HAP-1 (cell line): ENCODE measurements around the gene MTHFS.
A peak's percentile ranks its signal among the peaks of the same experiment; 100 is the strongest.
"Not testable (repeated sequence)": the region's sequence is repeated elsewhere in the genome, so short reads cannot be mapped to it uniquely, and the experiment has no call there.

Experiments used
- DNase-seq, 2 experiments: peaks; one replicate each; pipeline ENCODE4 v3.0.0-alpha.2; 2016 to 2020; ENCODE audit warnings: low spot score in 2 of 2
- H3K27me3 ChIP-seq: fragments of 250-450 bp; sonication (Bioruptor Pico); 2 replicates; pipeline ENCODE4 v1.5.1; 2020; ENCODE audit warnings: low read depth, mild to moderate bottlenecking, moderate library complexity
- H3K36me3 ChIP-seq: fragments of 250-450 bp; sonication (Bioruptor Pico); replicated peaks from 2 replicates; pipeline ENCODE4 v1.5.1; 2020; ENCODE audit warnings: mild to moderate bottlenecking
- H3K4me1 ChIP-seq: fragments of 250-450 bp; sonication (Bioruptor Pico); 2 replicates; pipeline ENCODE4 v1.5.1; 2020; ENCODE audit warnings: mild to moderate bottlenecking
- H3K4me3 ChIP-seq: fragments of 250-450 bp; sonication (Bioruptor Pico); 2 replicates; pipeline ENCODE4 v1.5.1; 2020; ENCODE audit warnings: mild to moderate bottlenecking, moderate library complexity
- H3K9me3 ChIP-seq: fragments of 250-450 bp; sonication (Bioruptor Pico); 2 replicates; pipeline ENCODE4 v1.5.1; 2020; ENCODE audit warnings: mild to moderate bottlenecking, moderate library complexity
- in situ Hi-C: fragments of 300-500 bp; cut with MboI; formaldehyde crosslinking; loops from 3 replicates; pipeline ENCODE4 v1.14.3; 2020; ENCODE audit warnings: low sequenced_read_pairs, inconsistent platforms, mixed read lengths

Gene MTHFS

DNA sequence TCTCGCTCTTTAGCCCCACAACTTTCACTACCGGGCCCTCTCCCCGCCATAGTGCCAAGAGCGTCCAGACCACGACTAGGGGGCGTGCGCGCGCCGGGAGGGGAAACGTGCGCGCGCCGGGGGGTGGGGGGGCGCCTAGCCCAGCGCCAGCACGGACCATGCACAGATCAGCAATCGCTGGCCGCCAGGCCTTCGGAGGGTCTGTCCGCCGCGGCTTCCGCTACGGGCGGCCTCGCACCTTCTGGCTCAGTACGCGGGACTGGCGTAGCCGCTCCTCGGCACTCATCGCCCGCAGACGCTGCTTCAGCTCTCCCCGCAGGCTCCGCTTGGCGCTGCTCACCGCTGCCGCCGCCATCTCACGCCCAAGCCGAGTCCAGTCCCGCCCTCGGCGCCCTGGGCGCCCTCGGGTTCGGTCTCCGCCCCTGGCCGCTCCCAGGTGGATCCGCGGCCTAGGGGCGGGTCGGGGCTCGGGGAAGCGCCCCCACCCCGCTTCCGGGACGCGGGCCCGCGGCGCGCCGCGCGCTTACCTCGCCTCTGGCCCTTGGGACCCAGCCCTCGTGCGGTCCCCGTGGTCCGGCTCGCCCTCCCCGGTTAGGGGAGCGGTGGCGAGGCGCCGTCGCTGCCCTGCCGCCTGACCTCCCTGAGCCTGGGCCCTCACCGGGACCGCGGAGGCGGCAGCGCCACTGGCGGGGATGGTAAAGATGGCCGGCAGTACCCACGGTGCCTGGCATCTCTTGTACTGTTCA lies at the start of gene MTHFS:
TSS of gene MTHFS (minus strand) at position 381 of the 746 bp plus-strand sequence. CDS start at position 355, 26 bp downstream.
- H3K27me3 ChIP-seq, result no peaks in the 10 kb centered on the region
- H3K4me1 ChIP-seq, result peaks cover 19% of the 10 kb centered on the region
- H3K9me3 ChIP-seq, result no peaks in the 10 kb centered on the region
- in situ Hi-C loops, result no loop called here
- peak within 1 kb of the TSS; percentile 76 for H3K4me3 ChIP-seq
- DNase-seq, result peak; percentile 85 to 92
- 0 out of 2 replicates have a peak, but pooled peaks cover 4% of the 10 kb centered on the region for H3K36me3 ChIP-seq

DNA sequence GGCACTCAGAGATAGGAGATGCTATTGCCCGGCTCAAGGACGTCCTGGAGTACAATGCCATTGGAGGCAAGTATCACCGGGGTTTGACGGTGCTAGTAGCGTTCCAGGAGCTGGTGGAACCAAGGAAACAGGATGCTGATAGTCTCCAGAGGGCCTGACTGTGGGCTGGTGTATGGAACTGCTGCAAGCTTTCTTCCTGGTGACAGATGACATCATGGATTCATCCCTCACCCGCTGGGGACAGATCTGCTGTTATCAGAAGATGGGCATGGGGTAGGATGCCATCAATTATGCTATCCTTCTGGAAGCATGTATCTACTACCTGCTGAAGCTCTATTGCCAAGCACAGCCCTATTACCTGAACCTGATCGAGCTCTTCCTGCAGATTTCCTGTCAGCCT lies 47.8 kb upstream of the MTHFS start:
- in situ Hi-C loops, result no loop called here
- Histone ChIP-seq H3K27me3 (peaks cover 12% of the 10 kb centered on the region; the same call in 1 of the 2 replicates), H3K4me1 (no peaks in the 10 kb centered on the region), H3K9me3 (no peaks in the 10 kb centered on the region), H3K4me3 (no peak overlapping the region), H3K36me3 (no peaks in the 10 kb centered on the region)
- no peak for DNase-seq

DNA sequence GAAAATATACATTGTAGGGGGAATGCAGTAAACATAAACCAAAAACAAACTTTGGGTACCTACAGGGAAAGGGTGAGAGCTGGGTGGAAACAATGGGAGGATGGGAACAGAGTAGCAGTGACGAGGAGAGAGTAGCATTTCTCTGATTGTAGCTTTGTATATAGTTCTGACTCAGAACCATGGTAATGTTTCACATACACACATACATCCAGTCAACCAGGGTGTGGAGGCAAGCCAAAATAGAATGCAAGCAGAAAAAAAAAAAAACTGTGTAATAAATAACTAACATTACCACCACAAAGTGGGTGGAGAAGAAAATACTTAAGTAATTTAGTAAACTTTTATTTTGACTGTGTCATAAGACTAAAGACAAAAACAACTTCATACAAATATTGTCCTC lies 47.0 kb upstream of the MTHFS start:
- Histone ChIP-seq H3K27me3 (peaks cover 12% of the 10 kb centered on the region; the same call in 1 of the 2 replicates), H3K9me3 (no peaks in the 10 kb centered on the region), H3K4me1 (no peaks in the 10 kb centered on the region), H3K36me3 (no peaks in the 10 kb centered on the region), H3K4me3 (no peak overlapping the region)
- no peak for DNase-seq
- in situ Hi-C loops, result no loop called here

DNA sequence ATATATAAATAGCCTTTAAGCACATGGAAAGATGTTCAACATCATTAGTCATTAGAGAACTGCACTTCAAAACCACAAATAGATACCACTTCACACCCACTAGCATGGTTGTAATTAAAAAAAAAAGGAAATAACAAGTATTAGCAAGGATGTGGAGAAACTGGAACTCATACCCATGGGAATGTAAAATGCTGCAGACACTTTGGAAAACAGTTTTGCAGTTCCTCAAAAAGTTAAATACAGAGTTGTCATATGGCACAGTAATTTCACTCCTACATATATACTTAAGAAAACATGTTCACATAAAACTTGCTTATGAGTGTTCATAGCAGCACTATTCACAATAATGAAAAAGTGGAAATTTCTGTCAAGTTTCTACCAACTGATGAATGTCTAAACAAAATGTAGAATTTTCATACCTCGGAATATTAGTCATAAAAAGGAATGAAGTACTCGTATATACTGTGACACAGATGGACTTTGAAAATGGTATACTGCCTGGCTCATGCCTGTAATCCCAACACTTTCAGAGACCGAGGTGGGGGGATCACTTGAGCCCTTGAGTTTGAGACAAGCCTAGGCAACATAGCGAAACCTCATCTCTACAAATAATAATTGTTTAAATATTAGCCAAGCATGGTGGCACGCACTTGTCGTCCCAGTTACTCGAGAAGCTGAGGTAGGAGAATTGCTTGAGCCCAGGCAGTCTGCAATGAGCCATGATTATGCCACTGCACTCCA lies 46.1 kb upstream of the MTHFS start:
- H3K4me3 ChIP-seq, result no peak overlapping the region
- no peak for DNase-seq
- in situ Hi-C loops, result no loop called here
- no peaks in the 10 kb centered on the region for H3K9me3 ChIP-seq
- no peaks in the 10 kb centered on the region for H3K36me3 ChIP-seq
- H3K27me3 ChIP-seq, result peaks cover 12% of the 10 kb centered on the region; the same call in 1 of the 2 replicates
- H3K4me1 ChIP-seq, result no peaks in the 10 kb centered on the region

DNA sequence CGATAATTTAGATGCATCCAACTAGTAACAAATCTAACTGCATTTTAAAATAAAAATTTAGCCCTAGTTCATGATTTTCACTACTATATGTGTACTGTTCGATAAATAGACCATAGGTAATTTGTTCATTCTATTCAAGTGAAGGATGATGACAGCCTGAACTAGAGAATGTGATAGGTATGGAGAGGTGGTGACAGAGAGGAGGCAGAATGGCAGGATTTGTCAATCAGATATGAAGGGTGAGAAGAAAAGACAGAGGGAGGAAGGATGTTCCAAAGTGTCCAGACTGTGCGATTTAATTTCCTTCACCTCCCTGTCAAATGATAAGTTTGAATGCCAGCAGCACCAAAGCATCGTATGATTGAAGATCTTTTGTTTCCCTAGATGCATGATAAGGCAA lies 42.6 kb upstream of the MTHFS start:
- in situ Hi-C loops, result no loop called here
- Histone ChIP-seq H3K4me3 (no peak overlapping the region), H3K36me3 (no peaks in the 10 kb centered on the region), H3K27me3 (peaks cover 4% of the 10 kb centered on the region; the same call in 1 of the 2 replicates), H3K4me1 (no peaks in the 10 kb centered on the region), H3K9me3 (no peaks in the 10 kb centered on the region; the same call in 1 of the 2 replicates)
- DNase-seq, result no peak

DNA sequence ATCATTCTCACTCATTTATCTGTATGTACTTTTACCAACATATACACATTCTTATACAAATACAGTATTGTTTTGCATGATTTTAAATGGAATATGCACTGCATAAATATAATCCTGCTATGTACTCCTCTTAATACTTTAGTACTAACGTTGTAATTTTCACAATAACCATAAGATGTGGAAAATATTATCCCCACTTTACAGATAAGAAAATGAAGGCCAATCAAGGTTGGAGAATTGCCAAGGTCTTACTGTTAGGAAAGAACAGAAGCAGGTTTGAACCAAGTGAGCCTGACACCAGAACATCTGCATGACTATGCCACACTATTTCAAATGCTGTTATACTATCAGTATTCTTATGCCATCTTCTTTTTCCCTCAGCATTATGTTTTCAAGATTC lies 41.3 kb upstream of the MTHFS start:
- in situ Hi-C loops, result no loop called here

DNA sequence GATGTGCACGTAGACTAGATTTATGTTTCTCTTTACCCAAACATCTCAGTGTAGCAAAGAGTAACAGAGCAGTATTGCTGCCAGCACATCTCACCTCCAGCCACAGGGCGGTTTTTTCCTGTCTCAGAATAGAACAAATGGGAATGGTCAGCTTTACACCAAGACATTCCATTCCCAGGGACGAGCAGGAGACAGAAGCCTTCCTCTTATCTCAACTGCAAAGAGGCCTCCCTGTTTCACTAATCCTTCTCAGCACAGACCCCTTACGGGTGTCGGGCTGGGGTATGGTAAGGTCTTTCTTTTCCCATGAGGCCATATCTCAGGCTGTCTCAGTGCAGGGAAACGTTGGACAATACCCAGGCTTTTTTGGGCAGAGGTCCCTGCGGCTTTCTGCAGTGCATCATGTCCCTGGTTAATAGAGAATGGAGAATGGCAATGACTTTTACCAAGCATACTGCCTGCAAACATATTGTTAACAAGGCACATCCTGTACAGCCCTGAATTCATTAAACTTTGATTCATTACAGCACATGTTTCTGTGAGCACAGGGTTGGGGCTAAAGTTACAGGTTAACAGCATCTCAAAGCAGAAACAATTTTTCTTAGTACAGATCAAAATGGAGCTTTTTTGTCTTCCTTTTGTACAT lies 38.9 kb upstream of the MTHFS start:
- H3K36me3 ChIP-seq, H3K4me3 ChIP-seq, in situ Hi-C loops, H3K4me1 ChIP-seq, DNase-seq, H3K9me3 ChIP-seq: not testable (repeated sequence)
- H3K27me3 ChIP-seq, result peaks cover 13% of the 10 kb centered on the region

More for the DNA sequence above, 41.3 kb upstream of the MTHFS start:
- Histone ChIP-seq H3K4me1 (no peaks in the 10 kb centered on the region), H3K9me3 (no peaks in the 10 kb centered on the region; the same call in 1 of the 2 replicates), H3K36me3 (no peaks in the 10 kb centered on the region), H3K27me3 (peaks cover 9% of the 10 kb centered on the region), H3K4me3 (no peak overlapping the region)
- DNase-seq, result no peak

DNA sequence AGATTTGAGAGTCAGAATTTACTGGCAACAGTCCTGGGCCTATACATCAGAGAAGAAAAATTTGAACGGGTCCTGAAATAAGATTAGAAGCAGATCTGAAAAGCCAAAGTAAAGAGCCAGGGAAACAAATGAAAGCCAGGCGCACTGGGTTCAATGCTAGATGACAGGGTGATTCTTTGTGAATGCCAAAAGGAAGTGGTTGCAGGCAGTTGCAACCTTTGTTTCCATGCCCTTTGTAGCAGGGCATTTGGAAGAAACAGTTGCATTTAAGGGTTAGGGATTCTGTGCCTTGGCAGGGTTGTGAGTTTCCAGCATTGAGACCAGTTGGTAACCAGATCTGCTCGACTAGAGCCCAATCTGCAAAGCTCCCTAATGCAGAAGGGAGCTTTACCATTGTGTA lies 36.4 kb upstream of the MTHFS start:
- Histone ChIP-seq H3K36me3 (no peaks in the 10 kb centered on the region), H3K9me3 (peaks cover 2% of the 10 kb centered on the region; the same call in 1 of the 2 replicates), H3K4me3 (no peak overlapping the region), H3K4me1 (no peaks in the 10 kb centered on the region), H3K27me3 (peaks cover 16% of the 10 kb centered on the region)
- no peak for DNase-seq
- in situ Hi-C loops, result no loop called here

DNA sequence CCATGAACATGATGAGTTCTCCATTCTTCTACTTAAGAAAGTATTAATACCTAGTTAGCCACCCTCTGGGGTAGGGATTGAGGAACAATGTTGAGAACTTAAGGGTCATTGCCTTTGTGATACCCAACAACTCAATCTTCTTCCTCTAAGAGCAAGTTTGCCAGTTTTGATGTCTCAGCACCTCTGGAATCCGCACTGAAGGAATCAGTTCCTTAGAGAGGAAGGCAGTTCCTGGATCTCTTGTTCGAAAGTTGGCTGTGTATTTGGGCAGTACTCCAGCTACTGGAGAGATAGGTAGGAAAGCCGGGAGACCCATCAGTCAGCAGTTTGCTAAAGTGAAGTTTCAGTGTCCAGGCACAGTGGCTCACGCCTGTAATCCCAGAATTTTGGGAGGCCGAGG lies 35.6 kb upstream of the MTHFS start:
- no peak overlapping the region for H3K4me3 ChIP-seq
- H3K9me3 ChIP-seq, result peaks cover 2% of the 10 kb centered on the region; the same call in 1 of the 2 replicates
- DNase-seq, result no peak
- H3K36me3 ChIP-seq, result no peaks in the 10 kb centered on the region
- H3K27me3 ChIP-seq, result peaks cover 16% of the 10 kb centered on the region
- in situ Hi-C loops, result no loop called here
- H3K4me1 ChIP-seq, result no peaks in the 10 kb centered on the region

DNA sequence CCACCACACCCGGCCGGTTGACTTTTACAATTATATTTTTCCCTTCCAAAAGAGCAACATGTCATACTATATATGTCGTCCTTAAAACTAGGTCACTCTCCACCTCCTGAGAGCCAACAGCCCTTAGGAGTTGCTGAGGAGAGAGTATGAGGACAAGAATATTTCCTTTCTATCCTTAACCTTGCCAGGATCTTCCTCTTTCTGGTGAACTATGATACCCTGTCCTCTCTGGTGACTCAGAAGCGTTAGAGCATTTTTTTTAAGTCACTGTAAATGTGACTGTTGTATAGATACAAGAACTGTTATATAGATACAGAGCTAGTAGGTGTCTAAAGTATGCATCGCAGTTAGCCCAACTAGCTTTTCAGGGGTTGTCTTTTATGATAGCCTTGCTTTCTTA lies 33.7 kb upstream of the MTHFS start:
- Histone ChIP-seq H3K4me1 (no peaks in the 10 kb centered on the region), H3K27me3 (peaks cover 16% of the 10 kb centered on the region), H3K36me3 (no peaks in the 10 kb centered on the region), H3K9me3 (0 out of 2 replicates have a peak, but pooled peaks cover 2% of the 10 kb centered on the region), H3K4me3 (no peak overlapping the region)
- in situ Hi-C loops, result no loop called here
- no peak for DNase-seq

DNA sequence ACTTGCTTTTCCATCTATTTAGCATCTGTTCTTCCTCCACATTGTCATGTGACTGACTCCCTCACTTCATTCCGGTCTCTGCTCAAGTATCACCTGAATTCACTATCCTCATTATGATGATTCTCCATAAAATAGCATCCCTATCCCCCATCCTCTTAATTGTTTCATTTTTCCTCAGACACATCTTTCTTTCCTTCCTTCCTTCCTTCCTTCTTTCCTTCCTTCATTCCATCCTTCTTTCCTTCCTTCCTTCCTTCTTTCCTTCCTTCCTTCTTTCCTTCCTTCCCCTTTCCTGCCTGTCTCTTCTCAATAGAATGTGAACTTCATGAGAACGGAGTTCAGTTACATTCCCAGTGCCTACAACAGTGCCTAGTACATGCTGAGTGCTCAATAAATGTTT lies 32.6 kb upstream of the MTHFS start:
- no peak for DNase-seq
- Histone ChIP-seq H3K27me3 (peaks cover 16% of the 10 kb centered on the region), H3K4me1 (peaks cover under 1% of the 10 kb centered on the region), H3K36me3 (no peaks in the 10 kb centered on the region; the same call in 1 of the 2 replicates), H3K9me3 (peaks cover 6% of the 10 kb centered on the region), H3K4me3 (no peak overlapping the region)
- in situ Hi-C loops, result no loop called here

DNA sequence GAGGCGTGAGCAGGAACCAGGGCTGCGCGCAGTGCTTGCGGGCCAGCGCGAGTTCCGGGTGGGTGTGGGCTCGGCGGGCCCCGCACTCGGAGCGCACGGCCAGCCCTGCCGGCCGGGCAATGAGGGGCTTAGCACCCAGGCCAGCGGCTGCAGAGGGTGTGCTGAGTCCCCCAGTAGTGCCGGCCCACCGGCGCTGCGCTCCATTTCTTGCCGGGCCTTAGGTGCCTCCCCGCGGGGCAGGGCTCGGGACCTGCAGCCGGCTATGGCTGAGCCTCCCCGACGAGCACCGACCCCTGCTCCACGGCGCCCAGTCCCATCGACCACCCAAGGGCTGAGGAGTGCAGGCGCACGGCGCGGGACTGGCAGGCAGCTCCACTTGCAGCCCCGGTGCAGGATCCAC lies 29.3 kb upstream of the MTHFS start:
- in situ Hi-C loops, result not testable (repeated sequence)

DNA sequence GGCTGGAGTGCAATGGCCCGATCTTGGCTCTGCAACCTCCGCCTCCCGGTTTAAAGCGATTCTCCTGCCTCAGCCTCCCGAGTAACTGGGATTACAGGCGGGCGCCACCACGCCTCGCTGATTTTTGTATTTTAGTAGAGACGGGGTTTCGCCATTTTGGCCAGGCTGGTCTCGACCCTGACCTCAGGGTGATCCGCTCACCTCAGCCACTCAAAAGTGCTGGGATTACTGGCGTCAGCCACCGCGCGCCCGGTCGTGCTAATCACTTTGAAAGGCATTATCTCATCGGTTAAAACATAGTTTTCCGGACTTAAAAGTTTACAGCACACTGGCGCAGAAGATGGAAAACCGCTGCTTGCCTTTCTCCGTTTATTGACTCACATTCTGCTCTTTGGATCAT lies 27.6 kb upstream of the MTHFS start:
- Histone ChIP-seq H3K4me3 (peak overlapping the region; percentile 100), H3K9me3 (peaks cover 26% of the 10 kb centered on the region), H3K27me3 (peaks cover 2% of the 10 kb centered on the region; the same call in 1 of the 2 replicates), H3K36me3 (peaks cover 16% of the 10 kb centered on the region), H3K4me1 (peaks cover 4% of the 10 kb centered on the region)
- in situ Hi-C loops, result no loop called here
- no peak for DNase-seq

More for the DNA sequence above, 29.3 kb upstream of the MTHFS start:
- H3K27me3 ChIP-seq, DNase-seq, H3K36me3 ChIP-seq, H3K4me1 ChIP-seq, H3K4me3 ChIP-seq: not testable (repeated sequence)
- peaks cover 16% of the 10 kb centered on the region for H3K9me3 ChIP-seq
